Neural crest cell (in vitro differentiated cells): ENCODE results near the gene UBE2V1. TPM values are rescaled to one million over a fixed set of nuclear protein-coding genes. Genes with fewer than 3 reads are reported as not detected.
"Not testable (repeated sequence)": the region's sequence is repeated elsewhere in the genome, so short reads cannot be mapped to it uniquely, and the experiment has no call there.

ENCODE experiments used
- DNase-seq: peaks from one replicate; pipeline ENCODE4 v3.0.0; 2021; ENCODE audit warnings: low read depth, mixed read lengths, low spot score
- H3K27ac Mint-ChIP-seq: one replicate; pipeline ENCODE4 v1.8.0; 2021; ENCODE audit warnings: mild to moderate bottlenecking, mixed read lengths; ENCODE audit not compliant: unreplicated experiment
- H3K27me3 Mint-ChIP-seq: 2 replicates; pipeline ENCODE4 v1.8.0; 2021; ENCODE audit warnings: low read depth, mild to moderate bottlenecking, mixed read lengths
- H3K36me3 Mint-ChIP-seq: 2 replicates; pipeline ENCODE4 v1.8.0; 2021; ENCODE audit warnings: low read depth, mild to moderate bottlenecking, mixed read lengths
- H3K4me1 Mint-ChIP-seq: 2 replicates; pipeline ENCODE4 v1.8.0; 2021; ENCODE audit warnings: mixed read lengths
- H3K4me3 Mint-ChIP-seq: one replicate; pipeline ENCODE4 v1.8.0; 2021; ENCODE audit warnings: mild to moderate bottlenecking, mixed read lengths
- H3K9me3 Mint-ChIP-seq: 2 replicates; pipeline ENCODE4 v1.8.0; 2021; ENCODE audit warnings: mixed read lengths
- total RNA-seq: library from RNA; stranded (reverse); gene quantifications from 2 replicates; pipeline ENCODE4 v1.2.1, GENCODE V29; 2021
- TF ChIP-seq, protein P1 (sequence below): fragments of 200-600 bp; sonication (generic); conservative IDR thresholded peaks from 2 replicates; pipeline ENCODE4 v1.5.0; 2021; ENCODE audit warnings: antibody characterized with exemption, mild to moderate bottlenecking

The UBE2V1 gene
- total RNA-seq, 1 donor from 2014 or later: 147 TPM

DNA sequence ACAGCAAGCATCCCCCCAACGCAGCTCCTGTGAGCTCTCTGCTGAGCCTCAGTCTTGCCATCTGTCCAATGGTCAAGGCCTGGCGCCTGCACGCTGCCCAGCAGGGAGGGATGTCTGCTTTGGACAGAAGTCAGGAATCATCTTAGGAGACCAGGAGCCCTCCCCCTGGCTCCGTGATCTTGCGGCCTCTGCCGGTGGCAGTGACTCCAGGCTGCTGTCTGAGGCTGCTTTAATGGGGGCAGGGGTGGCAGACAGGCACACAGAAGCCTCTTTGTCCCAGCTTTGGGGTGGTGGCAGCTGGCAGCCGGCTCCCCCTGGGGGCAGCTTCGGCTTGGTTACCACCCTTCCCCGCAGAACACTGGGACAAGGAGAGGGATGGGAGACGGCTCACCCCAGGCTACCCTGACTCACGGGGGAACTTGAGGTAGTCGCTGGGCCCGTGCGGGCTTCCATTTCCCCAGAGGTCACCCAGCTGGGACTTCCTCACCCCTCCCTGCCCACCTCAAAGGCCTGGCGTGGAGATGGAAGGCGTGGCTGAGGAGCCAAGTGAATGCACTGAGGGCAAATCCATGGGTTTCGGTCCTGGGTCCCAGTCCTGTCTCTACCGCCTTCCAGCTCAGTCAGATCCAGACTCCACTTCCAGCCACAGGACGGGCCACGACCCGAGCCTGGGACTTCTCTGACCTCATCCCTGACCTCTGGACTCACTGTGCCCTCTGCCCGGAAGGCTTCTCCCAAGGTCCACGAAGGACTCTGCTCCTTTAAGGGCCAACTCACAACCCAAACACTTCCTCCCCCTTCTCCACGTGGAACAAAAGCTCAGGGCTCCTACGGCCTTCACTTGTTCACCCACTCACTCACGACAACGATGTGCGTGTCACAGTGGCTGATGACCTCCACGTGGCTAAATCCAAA, 25.8 kb upstream of the UBE2V1 start:
- Mint-ChIP-seq H3K27me3 (no peaks in the 10 kb centered on the region), H3K27ac (peak overlapping the region; percentile 91), H3K9me3 (no peaks in the 10 kb centered on the region), H3K4me3 (peak overlapping the region; percentile 70), H3K4me1 (peaks cover 43% of the 10 kb centered on the region), H3K36me3 (peaks cover 7% of the 10 kb centered on the region)
- TF ChIP-seq, protein P1, sequence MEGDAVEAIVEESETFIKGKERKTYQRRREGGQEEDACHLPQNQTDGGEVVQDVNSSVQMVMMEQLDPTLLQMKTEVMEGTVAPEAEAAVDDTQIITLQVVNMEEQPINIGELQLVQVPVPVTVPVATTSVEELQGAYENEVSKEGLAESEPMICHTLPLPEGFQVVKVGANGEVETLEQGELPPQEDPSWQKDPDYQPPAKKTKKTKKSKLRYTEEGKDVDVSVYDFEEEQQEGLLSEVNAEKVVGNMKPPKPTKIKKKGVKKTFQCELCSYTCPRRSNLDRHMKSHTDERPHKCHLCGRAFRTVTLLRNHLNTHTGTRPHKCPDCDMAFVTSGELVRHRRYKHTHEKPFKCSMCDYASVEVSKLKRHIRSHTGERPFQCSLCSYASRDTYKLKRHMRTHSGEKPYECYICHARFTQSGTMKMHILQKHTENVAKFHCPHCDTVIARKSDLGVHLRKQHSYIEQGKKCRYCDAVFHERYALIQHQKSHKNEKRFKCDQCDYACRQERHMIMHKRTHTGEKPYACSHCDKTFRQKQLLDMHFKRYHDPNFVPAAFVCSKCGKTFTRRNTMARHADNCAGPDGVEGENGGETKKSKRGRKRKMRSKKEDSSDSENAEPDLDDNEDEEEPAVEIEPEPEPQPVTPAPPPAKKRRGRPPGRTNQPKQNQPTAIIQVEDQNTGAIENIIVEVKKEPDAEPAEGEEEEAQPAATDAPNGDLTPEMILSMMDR: no peak
- DNase-seq: peak; percentile 55

DNA sequence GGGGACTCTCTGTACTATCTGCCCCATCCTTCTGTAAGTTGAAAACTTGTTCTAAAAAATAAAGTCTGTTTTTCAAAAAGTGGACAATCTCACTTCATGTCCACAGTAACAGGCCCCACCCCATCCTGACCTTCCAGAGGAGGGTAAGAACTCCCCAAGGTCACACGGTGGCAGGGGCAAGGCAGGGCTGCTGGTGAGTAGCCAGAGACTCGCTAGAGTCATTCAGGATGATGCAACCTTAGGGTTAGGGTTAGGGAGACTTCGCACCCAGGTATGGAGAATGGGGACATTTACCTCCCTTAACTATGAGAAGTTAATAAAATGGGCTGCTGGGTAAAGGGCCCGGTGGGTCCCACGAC, 25.1 kb upstream of the UBE2V1 start:
- Mint-ChIP-seq H3K36me3 (peaks cover 7% of the 10 kb centered on the region), H3K4me1 (peaks cover 42% of the 10 kb centered on the region), H3K27ac (no peak overlapping the region), H3K4me3 (peak overlapping the region; percentile 70), H3K9me3 (no peaks in the 10 kb centered on the region), H3K27me3 (no peaks in the 10 kb centered on the region)
- TF ChIP-seq, protein P1: no peak
- no peak for DNase-seq

DNA sequence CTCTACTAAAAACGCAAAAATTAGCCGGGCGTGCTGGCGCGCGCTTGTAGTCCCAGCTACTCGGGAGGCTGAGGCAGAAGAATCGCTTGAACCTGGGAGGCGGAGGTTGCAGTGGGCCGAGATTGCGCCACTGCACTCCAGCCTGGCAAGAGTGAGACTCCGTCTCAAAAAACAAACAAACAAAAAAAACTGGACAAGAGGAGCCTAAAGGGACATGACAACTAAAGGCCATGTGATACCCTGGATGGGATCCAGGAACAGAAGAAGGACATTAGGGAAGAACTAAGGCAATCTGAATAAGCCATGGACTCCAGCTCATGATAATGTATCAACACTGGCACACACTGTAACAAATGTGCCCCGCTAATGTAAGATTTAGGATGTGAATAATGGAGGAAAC, 24.8 kb upstream of the UBE2V1 start:
- not testable (repeated sequence) for DNase-seq, H3K4me3 Mint-ChIP-seq, H3K27me3 Mint-ChIP-seq, H3K36me3 Mint-ChIP-seq, H3K9me3 Mint-ChIP-seq
- Mint-ChIP-seq H3K27ac (peak overlapping the region; percentile 83), H3K4me1 (peaks cover 38% of the 10 kb centered on the region)

DNA sequence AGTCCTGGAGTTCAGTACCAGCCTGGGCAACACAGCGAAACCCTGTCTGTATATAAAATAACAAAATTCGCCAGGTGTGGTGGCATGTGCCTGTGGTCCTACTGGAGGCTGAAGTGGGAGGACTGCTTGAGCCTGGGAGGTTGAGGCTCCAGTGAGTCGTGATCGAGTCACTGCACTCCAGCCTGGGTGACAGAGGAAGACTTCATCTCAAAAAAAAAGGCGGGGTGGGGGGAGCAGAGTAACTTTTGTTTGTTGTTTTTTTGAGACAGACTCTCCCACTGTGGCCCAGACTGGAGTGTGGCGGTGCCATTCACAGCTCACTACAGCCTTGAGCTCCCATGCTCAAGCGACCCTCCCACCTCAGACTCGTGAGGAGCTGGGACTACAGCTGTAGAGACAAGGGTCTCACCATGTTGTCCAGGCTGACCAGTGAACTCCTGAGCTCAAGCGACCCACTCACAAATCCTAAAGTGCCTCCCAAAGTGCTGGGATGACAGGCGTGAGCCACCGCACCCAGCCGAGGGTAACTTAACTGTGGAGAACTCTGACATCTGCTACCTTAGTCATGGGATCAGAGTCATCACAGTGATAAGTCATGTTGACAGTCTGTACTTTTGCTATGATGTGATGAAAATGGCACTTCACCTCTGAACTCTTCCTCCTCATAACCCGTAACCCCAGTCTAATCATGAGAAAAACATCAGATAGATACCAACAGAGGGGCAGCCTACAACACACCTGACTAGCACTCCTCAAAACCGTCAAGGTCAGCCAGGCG, 24.1 kb upstream of the UBE2V1 start:
- no peaks in the 10 kb centered on the region for H3K9me3 Mint-ChIP-seq
- peaks cover 6% of the 10 kb centered on the region for H3K36me3 Mint-ChIP-seq
- no peak for DNase-seq
- H3K27me3 Mint-ChIP-seq: no peaks in the 10 kb centered on the region
- no peak overlapping the region for H3K4me3 Mint-ChIP-seq
- TF ChIP-seq, protein P1: no peak
- H3K27ac Mint-ChIP-seq: no peak overlapping the region
- peaks cover 37% of the 10 kb centered on the region for H3K4me1 Mint-ChIP-seq

DNA sequence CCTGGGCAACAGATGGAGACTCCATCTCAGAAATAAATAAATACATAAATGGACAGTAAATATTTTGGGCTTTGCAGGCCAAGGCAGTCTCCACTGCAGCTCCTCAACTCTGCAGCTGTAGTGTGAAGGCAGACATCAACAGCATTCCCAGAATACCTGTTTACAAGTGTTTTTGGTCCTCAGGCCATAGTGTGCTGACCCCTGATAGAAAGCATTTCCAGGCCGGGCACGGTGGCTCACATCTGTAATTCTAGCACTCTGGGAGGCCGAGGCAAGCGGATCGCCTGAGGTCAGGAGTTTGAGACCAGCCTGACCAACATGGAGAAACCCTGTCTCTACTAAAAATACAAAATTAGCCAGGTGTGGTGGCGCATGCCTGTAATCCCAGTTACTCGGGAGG, 22.2 kb upstream of the UBE2V1 start:
- H3K9me3 Mint-ChIP-seq, H3K27me3 Mint-ChIP-seq, H3K4me3 Mint-ChIP-seq, H3K27ac Mint-ChIP-seq, H3K36me3 Mint-ChIP-seq, DNase-seq: not testable (repeated sequence)
- peaks cover 33% of the 10 kb centered on the region for H3K4me1 Mint-ChIP-seq

DNA sequence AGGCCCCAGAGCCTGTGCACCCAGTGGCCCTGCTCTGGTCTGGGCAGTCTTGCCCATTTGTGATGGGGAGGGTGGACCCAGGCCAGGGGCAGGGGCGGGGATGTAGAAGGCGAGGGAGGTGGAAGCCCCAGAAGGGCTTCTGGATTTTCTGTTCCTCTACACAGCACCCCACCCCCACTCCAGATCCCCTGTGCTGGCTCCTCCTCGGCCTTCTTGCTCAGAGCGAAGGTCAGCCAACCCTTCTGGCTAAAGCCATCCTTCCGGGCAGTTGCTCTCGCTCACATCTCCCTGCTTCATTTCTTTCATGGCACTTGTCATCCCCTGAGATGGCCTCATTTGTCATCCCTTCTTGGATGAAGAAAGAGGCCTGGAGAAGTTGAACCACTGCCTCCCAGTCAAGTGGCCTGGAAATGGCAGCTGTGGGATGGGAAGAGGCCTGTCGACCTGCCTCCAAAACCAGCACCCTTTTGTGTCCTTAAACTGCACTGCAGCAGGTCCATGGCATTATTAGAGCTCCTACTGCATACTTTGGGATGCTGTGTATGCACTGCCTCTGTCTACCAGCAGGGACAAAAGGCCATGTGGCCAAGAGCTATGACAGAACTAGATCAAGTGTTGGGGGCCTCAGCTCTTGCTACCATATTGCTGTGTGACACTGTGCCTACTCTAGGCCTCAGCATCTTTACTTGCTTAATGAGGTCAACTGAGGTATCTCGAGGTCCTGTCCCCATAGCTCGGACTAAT, 20.7 kb upstream of the UBE2V1 start:
- Mint-ChIP-seq H3K27ac (no peak overlapping the region), H3K36me3 (peaks cover 6% of the 10 kb centered on the region), H3K4me1 (peaks cover 20% of the 10 kb centered on the region), H3K9me3 (no peaks in the 10 kb centered on the region), H3K27me3 (no peaks in the 10 kb centered on the region), H3K4me3 (no peak overlapping the region)
- TF ChIP-seq, protein P1: peak; percentile 42
- no peak for DNase-seq
